K562 (cell line): ENCODE data around the gene HDLBP. TPM values are rescaled to one million over a fixed set of nuclear protein-coding genes. Genes with fewer than 3 reads are reported as not detected.

Source experiments
- ATAC-seq: fragments of 200-7000 bp; cut with Tn5 transposase; 3 replicates; pipeline ENCODE4 v1.9.1; 2020; ENCODE audit warnings: moderate library complexity
- BruUV-seq: library from RNA; stranded (reverse); fragments of 400-500 nt; replicated peaks from 2 replicates; lab custom pipeline; 2021; lab: Mats Ljungman, UMichigan
- CTCF ChIA-PET: fragments of 300-600 bp; formaldehyde crosslinking; extraction: SDS; loops from one replicate; lab custom pipeline; 2021; ENCODE audit warnings: low intra/inter-chr PET ratio; lab: Yijun Ruan, JAX
- POLR2A ChIA-PET: fragments of 300-600, 350-650 bp; sonication (Branson Sonifier 250); formaldehyde crosslinking; extraction: SDS; loops from one replicate; lab custom pipeline; 2021; ENCODE audit warnings: antibody characterized with exemption, inconsistent platforms; lab: Yijun Ruan, JAX
- DNase-seq, 4 experiments: peaks; one replicate each; pipeline versions ENCODE4 v3.0.0 to v3.0.0-alpha.2; 2011 to 2018; ENCODE audit warnings: low spot score in 3 of 4, mixed read lengths in 3 of 4; ENCODE audit errors: extremely low read depth in 1 of 4
- FAIRE-seq: peaks from 2 replicates; lab custom pipeline; 2011; peaks lifted over from hg19 to GRCh38; lab: Jason Lieb, UNC
- H2AFZ ChIP-seq: 2 replicates; pipeline ENCODE4 v1.6.0; 2011; ENCODE audit warnings: low read depth, low read length, control low read depth, inconsistent platforms
- H3K27ac ChIP-seq: fragments of 200-600 bp; 3 replicates; pipeline ENCODE4 v1.8.0; 2011; ENCODE audit warnings: low read depth, mild to moderate bottlenecking, control low read depth, inconsistent platforms, low read length, moderate library complexity, mixed read lengths; ENCODE audit errors: extremely low read depth
- H3K27me3 ChIP-seq, 2 experiments: fragments of 300-600 bp in 1 of 2; 2 replicates in 1 of 2; 3 replicates in 1 of 2; pipeline versions ENCODE4 v1.6.0 to v1.8.0; 2011; ENCODE audit warnings: inconsistent platforms in 2 of 2, low read length in 2 of 2, mild to moderate bottlenecking in 1 of 2, mixed read lengths in 1 of 2, moderate library complexity in 1 of 2; ENCODE audit not compliant: control insufficient read depth in 2 of 2, insufficient read depth in 2 of 2
- H3K36me3 ChIP-seq: fragments of 300-600 bp; 3 replicates; pipeline ENCODE4 v1.8.0; 2011; ENCODE audit warnings: mild to moderate bottlenecking, low read length, inconsistent platforms; ENCODE audit not compliant: control insufficient read depth, insufficient read depth
- H3K4me1 ChIP-seq, 2 experiments: fragments of 200-600 bp in 1 of 2; replicated peaks in 1 of 2; 2 replicates in 1 of 2; 3 replicates in 1 of 2; pipeline versions ENCODE4 v1.5.1 to v1.8.0; 2011; ENCODE audit warnings: inconsistent platforms in 2 of 2, low read length in 2 of 2, mild to moderate bottlenecking in 1 of 2, mixed read lengths in 1 of 2, moderate library complexity in 1 of 2; ENCODE audit not compliant: control insufficient read depth in 2 of 2, insufficient read depth in 2 of 2
- H3K4me2 ChIP-seq: 2 replicates; pipeline ENCODE4 v1.6.1; 2011; ENCODE audit warnings: low read length, control low read depth, inconsistent platforms, mixed read lengths; ENCODE audit not compliant: insufficient read depth
- H3K4me3 ChIP-seq: fragments of 200-600 bp; sonication (generic), shearing (Covaris generic); 2 replicates; pipeline ENCODE4 v1.5.1; 2016; ENCODE audit warnings: control low read depth, inconsistent platforms
- H3K79me2 ChIP-seq: fragments of 200-600 bp; 3 replicates; pipeline ENCODE4 v1.8.0; 2011; ENCODE audit warnings: low read length, inconsistent platforms; ENCODE audit not compliant: control insufficient read depth, insufficient read depth
- H3K9ac ChIP-seq, 2 experiments: 2 replicates each; pipeline versions ENCODE4 v1.6.0 to v1.6.1; 2011; ENCODE audit warnings: low read depth in 2 of 2, low read length in 2 of 2, control low read depth in 1 of 2, inconsistent platforms in 1 of 2, mild to moderate bottlenecking in 1 of 2, mixed read lengths in 1 of 2; ENCODE audit not compliant: insufficient read depth in 1 of 2
- H3K9me1 ChIP-seq: one replicate; pipeline ENCODE4 v1.6.0; 2011; ENCODE audit warnings: inconsistent platforms, mild to moderate bottlenecking, low read length, moderate library complexity; ENCODE audit not compliant: control insufficient read depth, insufficient read depth
- H3K9me3 ChIP-seq: replicated peaks from 2 replicates; pipeline ENCODE4 v1.5.1; 2011; ENCODE audit warnings: low read depth, low read length, inconsistent platforms; ENCODE audit not compliant: control insufficient read depth, insufficient read depth
- H4K20me1 ChIP-seq: replicated peaks from 2 replicates; pipeline ENCODE4 v1.6.1; 2011; ENCODE audit warnings: low read length, inconsistent platforms, mixed read lengths; ENCODE audit not compliant: control insufficient read depth, insufficient read depth
- BCOR ChIP-seq: fragments of 450-650 bp; IDR thresholded peaks from 2 replicates; pipeline ENCODE4 v1.6.1; 2016
- KLF10 ChIP-seq: fragments of 250-450 bp; sonication (Bioruptor Pico); IDR thresholded peaks from 2 replicates; pipeline ENCODE4 v1.6.1; 2021; ENCODE audit warnings: matching md5 sums
- MYBL2 ChIP-seq, 2 experiments: fragments of 450-650 bp in 1 of 2; sonication (generic) in 1 of 2; formaldehyde crosslinking in 1 of 2; IDR thresholded peaks; 2 replicates each; pipeline versions ENCODE4 v1.6.1 to v1.8.1; 2017 to 2022; ENCODE audit warnings: borderline replicate concordance in 1 of 2, inconsistent platforms in 1 of 2, low read depth in 1 of 2, mild to moderate bottlenecking in 1 of 2, missing genetic modification reagents in 1 of 2, moderate library complexity in 1 of 2
- NBN ChIP-seq: fragments of 450-650 bp; IDR thresholded peaks from 2 replicates; pipeline ENCODE4 v1.6.1; 2016; ENCODE audit warnings: low read depth, mild to moderate bottlenecking
- PHF21A ChIP-seq: fragments of 450-650 bp; IDR thresholded peaks from 2 replicates; pipeline ENCODE4 v1.6.1; 2017; ENCODE audit warnings: low read depth, borderline replicate concordance
- SIX5 ChIP-seq, 2 experiments: IDR thresholded peaks; 2 replicates each; pipeline ENCODE4 v1.6.1; 2011; ENCODE audit warnings: low read length in 2 of 2, borderline replicate concordance in 1 of 2, low read depth in 1 of 2, mild to moderate bottlenecking in 1 of 2, moderate library complexity in 1 of 2; ENCODE audit not compliant: insufficient read depth in 1 of 2
- SREBF2 ChIP-seq: sonication (generic); formaldehyde crosslinking; IDR thresholded peaks from 2 replicates; pipeline ENCODE4 v1.4.0; 2020; ENCODE audit warnings: mild to moderate bottlenecking, missing genetic modification reagents
- TAF1 ChIP-seq: IDR thresholded peaks from 2 replicates; pipeline ENCODE4 v1.6.1; 2011; ENCODE audit warnings: mild to moderate bottlenecking, low read length, moderate library complexity; ENCODE audit not compliant: insufficient read depth, control insufficient read depth, severe bottlenecking; ENCODE audit errors: extremely low read depth
- ZNF175 ChIP-seq: fragments of 200-800 bp; sonication (Bioruptor generic); IDR thresholded peaks from 2 replicates; pipeline ENCODE4 v1.6.1; 2016; ENCODE audit warnings: low read depth, mild to moderate bottlenecking, missing genetic modification characterization, missing compliant biosample characterization
- ZNF445 ChIP-seq: fragments of 250-450 bp; sonication (Bioruptor Pico); IDR thresholded peaks from 2 replicates; pipeline ENCODE4 v1.4.0; 2020; ENCODE audit warnings: low read depth, mild to moderate bottlenecking, moderate library complexity
- ZNF668 ChIP-seq: fragments of 250-450 bp; sonication (Bioruptor Pico); IDR thresholded peaks from 2 replicates; pipeline ENCODE4 v1.8.0; 2022; ENCODE audit warnings: mild to moderate bottlenecking, inconsistent platforms
- WGBS: fragments of 100-300 bp; shearing (Covaris generic); methylation state at CpG from one replicate; pipeline ENCODE4 v1.1.6; 2016; ENCODE audit warnings: low coverage, mixed read lengths; ENCODE audit not compliant: insufficient coverage; ENCODE audit errors: missing lambda C conversion rate; 5-methylcytosine and 5-hydroxymethylcytosine counted together
- in situ Hi-C: fragments of 300-500 bp; cut with MboI; formaldehyde crosslinking; loops from 4 replicates; pipeline ENCODE4 v1.15.0; 2018; ENCODE audit warnings: inconsistent platforms, mixed read lengths
- intact Hi-C: fragments of 100-400 bp; cut with micrococcal nuclease; formaldehyde crosslinking; loops from 2 replicates; pipeline ENCODE4 v1.14.2; 2022
- polyA plus RNA-seq, 8 experiments: library from polyadenylated mRNA; depleted of rRNA in 4 of 8; stranded (reverse) in 5 of 8; unstranded in 3 of 8; fragments of >200 nt; fragmentation: Nextera tagmentation in 2 of 8; fragmentation: Illumina TruSeq in 1 of 8; extraction: Ambion mirVana in 2 of 8; extraction: Trizol in 1 of 8; gene quantifications; 2 replicates each; pipeline versions ENCODE4 v1.2.1 to v1.2.3, GENCODE V29; 2011 to 2014; ENCODE audit warnings: inconsistent platforms in 1 of 8, missing spikeins in 1 of 8
- total RNA-seq, 7 experiments: library from RNA; depleted of rRNA in 6 of 7; stranded (reverse); fragments of >200 nt in 6 of 7; fragmentation: Illumina TruSeq in 2 of 7; extraction: Trizol in 2 of 7; gene quantifications; 2 replicates each; pipeline versions ENCODE4 v1.2.1 to v1.2.3, GENCODE V29; 2011 to 2021; ENCODE audit warnings: low replicate concordance in 1 of 7
- TF ChIP-seq, protein P1 (sequence below): sonication (generic); formaldehyde crosslinking; IDR thresholded peaks from 2 replicates; pipeline ENCODE4 v1.8.0; 2023; ENCODE audit warnings: mild to moderate bottlenecking, missing genetic modification reagents
- TF ChIP-seq, protein P2 (sequence below): fragments of 250-450 bp; sonication (Bioruptor Pico); IDR thresholded peaks from 2 replicates; pipeline ENCODE4 v1.5.0; 2021; ENCODE audit warnings: mild to moderate bottlenecking, borderline replicate concordance
- TF ChIP-seq, protein P3 (sequence below): sonication (generic); formaldehyde crosslinking; IDR thresholded peaks from 2 replicates; pipeline ENCODE4 v1.8.1; 2023; ENCODE audit warnings: mild to moderate bottlenecking, missing genetic modification reagents
- TF ChIP-seq, protein P4 (sequence below): fragments of 450-650 bp; IDR thresholded peaks from 2 replicates; pipeline ENCODE4 v1.6.1; 2014; ENCODE audit warnings: low read depth, mild to moderate bottlenecking, moderate library complexity, borderline replicate concordance

HDLBP gene
- total and polyA plus RNA-seq, 9 of the 15 experiments (the other 6 are each of a cell fraction or from before 2014, with no cell fraction given): 24.4 to 378 (median 146) TPM

DNA sequence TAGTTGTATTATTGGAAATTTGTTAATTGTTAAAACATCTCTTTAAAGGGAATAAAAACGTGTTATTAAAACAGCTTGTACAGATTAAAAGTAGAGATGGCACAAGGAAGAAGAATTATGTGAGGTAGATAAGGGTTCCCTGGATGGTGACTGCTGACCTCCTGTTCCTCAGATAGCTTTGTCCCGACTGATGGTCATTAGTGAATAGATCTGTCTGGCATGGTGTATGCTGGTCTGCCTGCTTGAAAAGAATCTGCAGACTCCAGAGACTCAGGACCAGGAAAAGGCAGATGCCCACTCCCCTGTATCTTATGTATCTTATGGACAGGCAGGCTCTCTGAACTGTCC lies 35.0 kb upstream of the HDLBP start:
- no TSS peak for BruUV-seq
- CTCF ChIA-PET: no interaction called here
- intact Hi-C loops (no loop called here), in situ Hi-C loops (no loop called here)
- FAIRE-seq: no peak
- H3K79me2 ChIP-seq: no peaks in the 10 kb centered on the region
- WGBS: 35% methylated on average over 2 of the region's 2 CpGs
- H3K4me2 ChIP-seq: no peak overlapping the region
- H3K4me1 ChIP-seq: peaks cover 5 to 11% of the 10 kb centered on the region in 2 experiments; a peak in 4 of 5 replicates
- H3K27ac ChIP-seq: no peak overlapping the region
- no peaks in the 10 kb centered on the region; the same call in 1 of the 2 replicates for H4K20me1 ChIP-seq
- peaks cover 86% of the 10 kb centered on the region; the same call in 2 of the 3 replicates for H3K36me3 ChIP-seq
- H3K27me3 ChIP-seq: no peaks in the 10 kb centered on the region
- H2AFZ ChIP-seq: no peak overlapping the region
- no peak overlapping the region for H3K4me3 ChIP-seq
- no peak for DNase-seq
- no peak for ATAC-seq
- H3K9me3 ChIP-seq: no peaks in the 10 kb centered on the region
- H3K9me1 ChIP-seq: no peaks in the 10 kb centered on the region
- POLR2A ChIA-PET: interaction anchor here (1.0 kb wide), 1 partner anchor 37 kb away, joined by 3 read pairs; no protein-coding TSS in a partner anchor
- no peak overlapping the region for H3K9ac ChIP-seq
- TF ChIP-seq, protein P1, sequence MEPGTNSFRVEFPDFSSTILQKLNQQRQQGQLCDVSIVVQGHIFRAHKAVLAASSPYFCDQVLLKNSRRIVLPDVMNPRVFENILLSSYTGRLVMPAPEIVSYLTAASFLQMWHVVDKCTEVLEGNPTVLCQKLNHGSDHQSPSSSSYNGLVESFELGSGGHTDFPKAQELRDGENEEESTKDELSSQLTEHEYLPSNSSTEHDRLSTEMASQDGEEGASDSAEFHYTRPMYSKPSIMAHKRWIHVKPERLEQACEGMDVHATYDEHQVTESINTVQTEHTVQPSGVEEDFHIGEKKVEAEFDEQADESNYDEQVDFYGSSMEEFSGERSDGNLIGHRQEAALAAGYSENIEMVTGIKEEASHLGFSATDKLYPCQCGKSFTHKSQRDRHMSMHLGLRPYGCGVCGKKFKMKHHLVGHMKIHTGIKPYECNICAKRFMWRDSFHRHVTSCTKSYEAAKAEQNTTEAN (CRISPR knock-in tag): no peak
- TF ChIP-seq KLF10 (no peak), TAF1 (no peak), SIX5 (IDR thresholded peaks at IDR 0.05; ENCODE audit: borderline replicate concordance in 1 of 2, insufficient read depth in 1 of 2, low read depth in 1 of 2, low read length in 2 of 2) (no peak), PHF21A (no peak), SREBF2 (CRISPR knock-in tag) (no peak), NBN (no peak), ZNF175 (CRISPR knock-in tag) (no peak), BCOR (no peak), ZNF668 (CRISPR knock-in tag) (no peak), ZNF445 (CRISPR knock-in tag) (no peak), MYBL2 (IDR thresholded peaks at IDR 0.05; ENCODE audit: low read depth) (no peak), MYBL2 (CRISPR knock-in tag; IDR thresholded peaks at IDR 0.05; ENCODE audit: borderline replicate concordance) (no peak)
- TF ChIP-seq, protein P2, sequence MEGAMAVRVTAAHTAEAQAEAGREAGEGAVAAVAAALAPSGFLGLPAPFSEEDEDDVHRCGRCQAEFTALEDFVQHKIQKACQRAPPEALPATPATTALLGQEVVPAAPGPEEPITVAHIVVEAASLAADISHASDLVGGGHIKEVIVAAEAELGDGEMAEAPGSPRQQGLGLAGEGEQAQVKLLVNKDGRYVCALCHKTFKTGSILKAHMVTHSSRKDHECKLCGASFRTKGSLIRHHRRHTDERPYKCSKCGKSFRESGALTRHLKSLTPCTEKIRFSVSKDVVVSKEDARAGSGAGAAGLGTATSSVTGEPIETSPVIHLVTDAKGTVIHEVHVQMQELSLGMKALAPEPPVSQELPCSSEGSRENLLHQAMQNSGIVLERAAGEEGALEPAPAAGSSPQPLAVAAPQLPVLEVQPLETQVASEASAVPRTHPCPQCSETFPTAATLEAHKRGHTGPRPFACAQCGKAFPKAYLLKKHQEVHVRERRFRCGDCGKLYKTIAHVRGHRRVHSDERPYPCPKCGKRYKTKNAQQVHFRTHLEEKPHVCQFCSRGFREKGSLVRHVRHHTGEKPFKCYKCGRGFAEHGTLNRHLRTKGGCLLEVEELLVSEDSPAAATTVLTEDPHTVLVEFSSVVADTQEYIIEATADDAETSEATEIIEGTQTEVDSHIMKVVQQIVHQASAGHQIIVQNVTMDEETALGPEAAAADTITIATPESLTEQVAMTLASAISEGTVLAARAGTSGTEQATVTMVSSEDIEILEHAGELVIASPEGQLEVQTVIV (CRISPR knock-in tag): no peak
- TF ChIP-seq, protein P3, sequence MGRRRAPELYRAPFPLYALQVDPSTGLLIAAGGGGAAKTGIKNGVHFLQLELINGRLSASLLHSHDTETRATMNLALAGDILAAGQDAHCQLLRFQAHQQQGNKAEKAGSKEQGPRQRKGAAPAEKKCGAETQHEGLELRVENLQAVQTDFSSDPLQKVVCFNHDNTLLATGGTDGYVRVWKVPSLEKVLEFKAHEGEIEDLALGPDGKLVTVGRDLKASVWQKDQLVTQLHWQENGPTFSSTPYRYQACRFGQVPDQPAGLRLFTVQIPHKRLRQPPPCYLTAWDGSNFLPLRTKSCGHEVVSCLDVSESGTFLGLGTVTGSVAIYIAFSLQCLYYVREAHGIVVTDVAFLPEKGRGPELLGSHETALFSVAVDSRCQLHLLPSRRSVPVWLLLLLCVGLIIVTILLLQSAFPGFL (CRISPR knock-in tag): no peak
- TF ChIP-seq, protein P4, sequence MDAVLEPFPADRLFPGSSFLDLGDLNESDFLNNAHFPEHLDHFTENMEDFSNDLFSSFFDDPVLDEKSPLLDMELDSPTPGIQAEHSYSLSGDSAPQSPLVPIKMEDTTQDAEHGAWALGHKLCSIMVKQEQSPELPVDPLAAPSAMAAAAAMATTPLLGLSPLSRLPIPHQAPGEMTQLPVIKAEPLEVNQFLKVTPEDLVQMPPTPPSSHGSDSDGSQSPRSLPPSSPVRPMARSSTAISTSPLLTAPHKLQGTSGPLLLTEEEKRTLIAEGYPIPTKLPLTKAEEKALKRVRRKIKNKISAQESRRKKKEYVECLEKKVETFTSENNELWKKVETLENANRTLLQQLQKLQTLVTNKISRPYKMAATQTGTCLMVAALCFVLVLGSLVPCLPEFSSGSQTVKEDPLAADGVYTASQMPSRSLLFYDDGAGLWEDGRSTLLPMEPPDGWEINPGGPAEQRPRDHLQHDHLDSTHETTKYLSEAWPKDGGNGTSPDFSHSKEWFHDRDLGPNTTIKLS: no peak
